Measurements from ENCODE around the gene BMPR1A.
"Not testable (repeated sequence)": the region's sequence is repeated elsewhere in the genome, so short reads cannot be mapped to it uniquely, and the experiment has no call there.

The BMPR1A gene

DNA sequence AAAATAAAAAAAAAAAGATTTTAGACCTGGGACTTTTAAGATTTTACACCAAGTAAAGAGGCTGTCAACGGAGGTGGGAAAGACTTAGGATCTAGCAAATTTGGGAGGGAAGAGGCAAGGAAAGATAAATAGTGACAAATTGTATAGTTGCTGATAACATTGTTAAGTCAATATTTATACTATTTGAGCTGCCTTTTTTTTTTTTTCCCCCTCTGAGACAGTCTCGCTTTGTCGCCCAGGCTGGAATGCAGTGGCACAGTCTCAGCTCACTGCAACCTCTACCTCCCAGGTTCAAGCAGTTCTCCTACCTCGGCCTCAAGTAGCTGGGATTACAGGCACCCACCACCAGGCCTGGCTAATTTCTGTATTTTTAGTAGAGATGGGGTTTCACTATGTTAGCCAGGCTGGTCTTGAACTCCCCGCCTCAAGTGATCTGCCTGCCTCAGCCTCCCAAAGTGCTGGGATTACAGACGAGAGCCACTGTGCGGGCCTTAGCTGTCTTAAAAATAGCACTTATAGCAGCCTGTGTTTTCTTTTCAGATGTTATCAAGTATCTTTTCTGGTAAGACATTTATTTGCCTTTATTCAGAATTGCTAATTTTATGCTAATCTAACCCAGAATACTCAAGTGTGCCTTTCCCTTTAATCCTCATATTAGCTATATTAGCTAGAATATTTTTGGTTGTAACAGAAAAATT, 106.5 kb downstream of the BMPR1A start:
- Histone ChIP-seq H3K27me3 (ENCODE audit: insufficient read depth, poor library complexity, severe bottlenecking) (no peaks in the 10 kb centered on the region), H3K4me3 (replicated peaks; ENCODE audit: insufficient read depth, low read length) (no peak overlapping the region), H3K27ac (replicated peaks) (no peak overlapping the region)
- no peak for DNase-seq (ENCODE audit: low read depth in 1 of 2, low spot score in 1 of 2)
- TF ChIP-seq SPI1 (IDR thresholded peaks at IDR 0.05; ENCODE audit: borderline replicate concordance, low read depth) (no peak), POLR2AphosphoS5 (IDR thresholded peaks at IDR 0.05; ENCODE audit: low read depth) (no peak), GABPA (IDR thresholded peaks at IDR 0.05; ENCODE audit: low read depth) (no peak)
- TF ChIP-seq, protein P1, sequence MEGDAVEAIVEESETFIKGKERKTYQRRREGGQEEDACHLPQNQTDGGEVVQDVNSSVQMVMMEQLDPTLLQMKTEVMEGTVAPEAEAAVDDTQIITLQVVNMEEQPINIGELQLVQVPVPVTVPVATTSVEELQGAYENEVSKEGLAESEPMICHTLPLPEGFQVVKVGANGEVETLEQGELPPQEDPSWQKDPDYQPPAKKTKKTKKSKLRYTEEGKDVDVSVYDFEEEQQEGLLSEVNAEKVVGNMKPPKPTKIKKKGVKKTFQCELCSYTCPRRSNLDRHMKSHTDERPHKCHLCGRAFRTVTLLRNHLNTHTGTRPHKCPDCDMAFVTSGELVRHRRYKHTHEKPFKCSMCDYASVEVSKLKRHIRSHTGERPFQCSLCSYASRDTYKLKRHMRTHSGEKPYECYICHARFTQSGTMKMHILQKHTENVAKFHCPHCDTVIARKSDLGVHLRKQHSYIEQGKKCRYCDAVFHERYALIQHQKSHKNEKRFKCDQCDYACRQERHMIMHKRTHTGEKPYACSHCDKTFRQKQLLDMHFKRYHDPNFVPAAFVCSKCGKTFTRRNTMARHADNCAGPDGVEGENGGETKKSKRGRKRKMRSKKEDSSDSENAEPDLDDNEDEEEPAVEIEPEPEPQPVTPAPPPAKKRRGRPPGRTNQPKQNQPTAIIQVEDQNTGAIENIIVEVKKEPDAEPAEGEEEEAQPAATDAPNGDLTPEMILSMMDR (IDR thresholded peaks at IDR 0.05; ENCODE audit: insufficient read depth, low read length) = no peak
- TF ChIP-seq, protein P2, sequence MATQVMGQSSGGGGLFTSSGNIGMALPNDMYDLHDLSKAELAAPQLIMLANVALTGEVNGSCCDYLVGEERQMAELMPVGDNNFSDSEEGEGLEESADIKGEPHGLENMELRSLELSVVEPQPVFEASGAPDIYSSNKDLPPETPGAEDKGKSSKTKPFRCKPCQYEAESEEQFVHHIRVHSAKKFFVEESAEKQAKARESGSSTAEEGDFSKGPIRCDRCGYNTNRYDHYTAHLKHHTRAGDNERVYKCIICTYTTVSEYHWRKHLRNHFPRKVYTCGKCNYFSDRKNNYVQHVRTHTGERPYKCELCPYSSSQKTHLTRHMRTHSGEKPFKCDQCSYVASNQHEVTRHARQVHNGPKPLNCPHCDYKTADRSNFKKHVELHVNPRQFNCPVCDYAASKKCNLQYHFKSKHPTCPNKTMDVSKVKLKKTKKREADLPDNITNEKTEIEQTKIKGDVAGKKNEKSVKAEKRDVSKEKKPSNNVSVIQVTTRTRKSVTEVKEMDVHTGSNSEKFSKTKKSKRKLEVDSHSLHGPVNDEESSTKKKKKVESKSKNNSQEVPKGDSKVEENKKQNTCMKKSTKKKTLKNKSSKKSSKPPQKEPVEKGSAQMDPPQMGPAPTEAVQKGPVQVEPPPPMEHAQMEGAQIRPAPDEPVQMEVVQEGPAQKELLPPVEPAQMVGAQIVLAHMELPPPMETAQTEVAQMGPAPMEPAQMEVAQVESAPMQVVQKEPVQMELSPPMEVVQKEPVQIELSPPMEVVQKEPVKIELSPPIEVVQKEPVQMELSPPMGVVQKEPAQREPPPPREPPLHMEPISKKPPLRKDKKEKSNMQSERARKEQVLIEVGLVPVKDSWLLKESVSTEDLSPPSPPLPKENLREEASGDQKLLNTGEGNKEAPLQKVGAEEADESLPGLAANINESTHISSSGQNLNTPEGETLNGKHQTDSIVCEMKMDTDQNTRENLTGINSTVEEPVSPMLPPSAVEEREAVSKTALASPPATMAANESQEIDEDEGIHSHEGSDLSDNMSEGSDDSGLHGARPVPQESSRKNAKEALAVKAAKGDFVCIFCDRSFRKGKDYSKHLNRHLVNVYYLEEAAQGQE (IDR thresholded peaks at IDR 0.05; ENCODE audit: insufficient replicate concordance, low read depth) = no peak

DNA sequence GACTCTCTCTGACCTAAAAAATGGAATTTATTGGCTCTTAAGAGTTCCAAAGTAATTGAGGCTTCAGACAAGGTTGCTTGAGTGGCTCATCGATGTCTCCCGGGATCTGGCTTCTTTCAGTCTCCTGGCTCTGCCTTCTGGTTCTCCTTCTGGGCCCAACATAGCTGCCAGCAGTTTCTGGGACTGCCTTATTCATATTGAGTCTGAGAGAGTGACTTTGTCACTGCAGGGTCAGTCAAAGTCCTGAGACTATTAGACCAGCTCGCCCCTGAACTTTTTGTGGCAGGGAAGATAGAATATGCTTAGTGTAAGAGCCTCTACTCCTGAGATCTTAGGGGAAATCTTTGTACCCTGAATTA, 107.0 kb downstream of the BMPR1A start:
- no peak for DNase-seq (ENCODE audit: low read depth in 1 of 2, low spot score in 1 of 2)
- Histone ChIP-seq H3K4me3 (replicated peaks; ENCODE audit: insufficient read depth, low read length) (no peak overlapping the region), H3K27ac (replicated peaks) (no peak overlapping the region), H3K27me3 (ENCODE audit: insufficient read depth, poor library complexity, severe bottlenecking) (no peaks in the 10 kb centered on the region)
- TF ChIP-seq GABPA (IDR thresholded peaks at IDR 0.05; ENCODE audit: low read depth) = no peak
- TF ChIP-seq POLR2AphosphoS5 (IDR thresholded peaks at IDR 0.05; ENCODE audit: low read depth) = no peak
- TF ChIP-seq, protein P1 (IDR thresholded peaks at IDR 0.05; ENCODE audit: insufficient read depth, low read length) = no peak
- no peak for TF ChIP-seq SPI1 (IDR thresholded peaks at IDR 0.05; ENCODE audit: borderline replicate concordance, low read depth)
- TF ChIP-seq, protein P2 (IDR thresholded peaks at IDR 0.05; ENCODE audit: insufficient replicate concordance, low read depth) = no peak

DNA sequence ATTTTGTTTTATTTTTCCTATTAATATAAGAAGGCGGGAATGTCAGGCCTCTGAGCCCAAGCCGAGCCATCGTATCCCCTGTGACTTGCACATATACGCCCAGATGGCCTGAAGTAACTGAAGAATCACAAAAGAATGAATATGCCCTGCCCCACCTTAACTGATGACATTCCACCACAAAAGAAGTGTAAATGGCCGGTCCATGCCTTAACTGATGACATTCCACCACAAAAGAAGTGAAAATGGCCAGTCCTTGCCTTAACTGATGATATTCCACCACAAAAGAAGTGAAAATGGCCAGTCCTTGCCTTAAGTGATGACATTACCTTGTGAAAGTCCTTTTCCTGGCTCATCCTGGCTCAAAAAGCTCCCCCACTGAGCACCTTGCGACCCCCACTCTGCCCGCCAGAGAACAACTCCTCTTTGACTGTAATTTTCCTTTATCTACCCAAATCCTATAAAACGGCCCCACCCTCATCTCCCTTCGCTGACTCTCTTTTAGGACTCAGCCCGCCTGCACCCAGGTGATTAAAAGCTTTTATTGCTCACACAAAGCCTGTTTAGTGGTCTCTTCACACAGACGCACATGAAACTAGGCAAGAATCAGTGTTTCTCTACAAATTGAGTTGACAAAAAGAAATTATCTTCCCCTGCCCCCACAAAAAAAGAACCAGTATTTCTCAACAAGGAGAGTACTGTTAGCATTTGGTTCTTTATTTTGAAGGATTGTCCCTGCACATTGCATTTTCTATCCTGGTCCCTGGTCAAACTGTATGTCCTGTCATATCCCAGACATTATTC, 108.8 kb downstream of the BMPR1A start:
- not testable (repeated sequence) for H3K4me3 ChIP-seq (replicated peaks; ENCODE audit: insufficient read depth, low read length); DNase-seq (ENCODE audit: low read depth in 1 of 2, low spot score in 1 of 2); H3K27ac ChIP-seq (replicated peaks); H3K27me3 ChIP-seq (ENCODE audit: insufficient read depth, poor library complexity, severe bottlenecking)

DNA sequence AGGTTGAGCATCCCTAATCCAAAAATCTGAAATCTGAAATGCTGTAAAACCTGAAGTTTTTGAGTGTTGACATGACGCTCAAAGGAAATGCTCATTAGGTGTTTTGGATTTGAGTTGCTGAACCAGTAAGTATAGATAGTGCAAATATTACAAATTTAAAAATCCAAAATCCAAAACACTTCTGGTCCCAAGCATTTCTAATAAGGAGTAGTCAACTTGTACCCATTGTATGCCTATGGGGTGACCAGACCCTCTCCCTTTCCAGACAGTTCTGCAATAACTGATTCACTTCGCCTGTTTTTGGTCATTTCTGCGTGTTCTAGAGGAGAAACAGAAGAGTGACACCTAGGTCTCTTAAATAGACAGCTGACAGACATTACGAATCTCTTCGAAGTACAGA, 110.7 kb downstream of the BMPR1A start:
- no peak for DNase-seq (ENCODE audit: low read depth in 1 of 2, low spot score in 1 of 2)
- no peaks in the 10 kb centered on the region for H3K27me3 ChIP-seq (ENCODE audit: insufficient read depth, poor library complexity, severe bottlenecking)
- TF ChIP-seq, protein P1 (IDR thresholded peaks at IDR 0.05; ENCODE audit: insufficient read depth, low read length) = no peak
- TF ChIP-seq GABPA (IDR thresholded peaks at IDR 0.05; ENCODE audit: low read depth) (no peak), POLR2AphosphoS5 (IDR thresholded peaks at IDR 0.05; ENCODE audit: low read depth) (no peak)
- no peak overlapping the region for H3K27ac ChIP-seq (replicated peaks)
- H3K4me3 ChIP-seq (replicated peaks; ENCODE audit: insufficient read depth, low read length) = no peak overlapping the region
